Measurements from ENCODE around the gene SLC35B1.
A peak's percentile ranks its signal among the peaks of the same experiment; 100 is the strongest.

The SLC35B1 gene

DNA sequence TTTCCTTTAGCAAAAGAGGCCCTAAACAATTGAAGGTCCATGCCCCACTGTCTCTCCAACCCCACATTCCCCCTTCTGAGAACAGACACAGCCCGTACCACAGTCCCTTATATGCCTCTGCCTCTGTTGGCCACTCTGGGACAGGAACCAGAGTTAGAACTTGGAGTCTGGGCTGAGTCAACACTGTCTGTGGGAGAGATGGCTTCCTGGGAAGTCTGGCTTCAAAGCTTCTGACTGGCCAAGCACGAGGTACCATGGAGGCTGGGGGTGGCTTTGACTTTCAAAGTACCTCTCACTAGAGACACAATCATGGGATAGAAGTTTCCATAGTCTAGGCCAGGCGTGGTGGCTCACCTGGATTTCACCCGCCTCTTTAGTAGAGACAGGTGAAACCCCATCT lies 15.0 kb downstream of the SLC35B1 start:
- no peak overlapping the region for H3K9ac ChIP-seq (ENCODE audit: low read length)
- peaks cover 8% of the 10 kb centered on the region for H3K27me3 ChIP-seq (ENCODE audit: control insufficient read depth, insufficient read depth, low read length)
- no peaks in the 10 kb centered on the region for H3K36me3 ChIP-seq (ENCODE audit: control insufficient read depth, low read depth, low read length)
- no peaks in the 10 kb centered on the region for H3K9me3 ChIP-seq (ENCODE audit: control insufficient read depth, low read depth, low read length)
- H3K4me3 ChIP-seq (ENCODE audit: low read length), result no peak overlapping the region
- H3K4me1 ChIP-seq (ENCODE audit: control insufficient read depth, low read depth, low read length), result no peaks in the 10 kb centered on the region
- H3K27ac ChIP-seq (ENCODE audit: low read length), result no peak overlapping the region

DNA sequence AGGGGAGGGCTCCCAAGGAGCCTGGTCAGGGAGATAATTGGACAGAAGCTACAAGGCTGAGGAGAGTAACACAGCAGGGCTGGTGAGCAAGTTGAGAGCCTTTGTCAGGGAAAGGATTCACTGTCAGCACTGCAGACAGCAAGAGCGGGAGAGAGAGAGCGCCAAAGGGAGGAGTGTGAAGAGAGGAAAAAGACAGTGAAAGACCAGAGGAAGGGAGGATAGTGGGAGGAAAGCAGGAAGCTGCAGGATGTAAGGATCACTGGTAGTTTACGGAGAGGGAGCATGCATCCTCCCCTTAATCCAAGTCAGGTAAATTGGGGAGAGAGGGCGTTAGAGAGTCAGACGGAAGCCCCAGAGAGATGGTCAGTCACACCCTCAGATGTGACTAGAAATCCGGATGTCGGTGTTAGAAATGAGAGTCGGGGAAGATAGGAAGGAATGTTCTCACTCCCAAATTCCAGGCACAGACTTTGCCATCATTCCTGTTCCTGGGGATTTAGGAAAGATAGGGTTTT lies 16.0 kb downstream of the SLC35B1 start:
- Histone ChIP-seq H3K36me3 (ENCODE audit: control insufficient read depth, low read depth, low read length) (no peaks in the 10 kb centered on the region), H3K4me1 (ENCODE audit: control insufficient read depth, low read depth, low read length) (no peaks in the 10 kb centered on the region)

DNA sequence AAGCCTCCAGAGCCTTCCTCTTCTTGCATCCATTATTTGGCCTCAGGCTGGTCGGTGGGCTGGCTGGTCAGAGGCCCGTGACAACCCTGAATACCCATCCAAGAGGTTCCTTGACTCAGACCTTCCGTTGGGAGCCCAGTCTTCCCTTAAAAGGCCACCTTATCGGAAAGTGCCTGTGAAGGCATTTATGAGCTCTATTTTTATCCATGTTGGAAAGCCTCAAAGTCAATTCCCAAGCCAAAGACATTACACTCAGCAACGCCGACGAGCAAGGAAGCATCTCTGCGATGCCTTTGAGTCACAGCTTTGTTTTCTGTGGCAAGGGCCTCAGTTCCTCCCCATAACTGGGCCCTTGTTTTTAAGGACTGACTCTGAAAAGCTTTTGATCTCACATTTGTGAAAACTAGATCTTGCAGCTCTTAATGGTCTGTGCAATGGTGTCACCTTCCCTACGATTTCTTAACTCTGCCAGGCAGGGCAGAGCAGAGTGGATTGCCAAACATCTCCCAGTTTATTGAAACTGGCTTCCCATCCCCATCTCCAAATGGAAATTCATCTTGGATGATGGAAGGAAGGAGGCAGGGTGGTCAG lies 16.6 kb downstream of the SLC35B1 start:
- H3K4me1 ChIP-seq (ENCODE audit: control insufficient read depth, low read depth, low read length), result no peaks in the 10 kb centered on the region
- no peaks in the 10 kb centered on the region for H3K36me3 ChIP-seq (ENCODE audit: control insufficient read depth, low read depth, low read length)
- H3K27me3 ChIP-seq (ENCODE audit: control insufficient read depth, insufficient read depth, low read length), result peaks cover 8% of the 10 kb centered on the region
- H3K9ac ChIP-seq (ENCODE audit: low read length), result no peak overlapping the region
- no peaks in the 10 kb centered on the region for H3K9me3 ChIP-seq (ENCODE audit: control insufficient read depth, low read depth, low read length)
- no peak overlapping the region for H3K4me3 ChIP-seq (ENCODE audit: low read length)
- no peak overlapping the region for H3K27ac ChIP-seq (ENCODE audit: low read length)

More for the DNA sequence above, 16.0 kb downstream of the SLC35B1 start:
- Histone ChIP-seq H3K27ac (ENCODE audit: low read length) (no peak overlapping the region), H3K9me3 (ENCODE audit: control insufficient read depth, low read depth, low read length) (no peaks in the 10 kb centered on the region), H3K9ac (ENCODE audit: low read length) (no peak overlapping the region), H3K4me3 (ENCODE audit: low read length) (no peak overlapping the region), H3K27me3 (ENCODE audit: control insufficient read depth, insufficient read depth, low read length) (peaks cover 8% of the 10 kb centered on the region)

DNA sequence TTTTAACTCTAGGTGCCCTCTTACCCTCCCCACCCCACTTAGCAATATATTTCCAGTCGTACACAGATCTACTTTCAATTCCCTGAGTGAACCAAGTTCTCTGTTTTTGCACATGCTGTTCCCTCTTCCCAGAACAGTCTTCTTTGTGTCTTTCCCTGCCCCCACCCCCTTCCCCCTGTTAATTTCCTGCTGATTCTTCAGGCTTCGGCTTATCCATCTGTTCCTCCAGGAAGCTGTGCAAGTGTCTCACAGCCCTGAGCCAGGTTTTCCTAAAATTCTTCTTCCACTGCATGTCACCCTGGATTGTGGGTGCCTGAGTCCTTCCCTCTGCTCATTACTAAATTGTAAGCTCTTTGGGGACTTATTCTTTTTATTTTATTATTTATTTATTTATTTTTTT lies 17.5 kb downstream of the SLC35B1 start:
- Histone ChIP-seq H3K9ac (ENCODE audit: low read length) (no peak overlapping the region), H3K4me3 (ENCODE audit: low read length) (no peak overlapping the region), H3K27ac (ENCODE audit: low read length) (no peak overlapping the region), H3K36me3 (ENCODE audit: control insufficient read depth, low read depth, low read length) (no peaks in the 10 kb centered on the region), H3K4me1 (ENCODE audit: control insufficient read depth, low read depth, low read length) (no peaks in the 10 kb centered on the region), H3K9me3 (ENCODE audit: control insufficient read depth, low read depth, low read length) (no peaks in the 10 kb centered on the region), H3K27me3 (ENCODE audit: control insufficient read depth, insufficient read depth, low read length) (peaks cover 8% of the 10 kb centered on the region)

DNA sequence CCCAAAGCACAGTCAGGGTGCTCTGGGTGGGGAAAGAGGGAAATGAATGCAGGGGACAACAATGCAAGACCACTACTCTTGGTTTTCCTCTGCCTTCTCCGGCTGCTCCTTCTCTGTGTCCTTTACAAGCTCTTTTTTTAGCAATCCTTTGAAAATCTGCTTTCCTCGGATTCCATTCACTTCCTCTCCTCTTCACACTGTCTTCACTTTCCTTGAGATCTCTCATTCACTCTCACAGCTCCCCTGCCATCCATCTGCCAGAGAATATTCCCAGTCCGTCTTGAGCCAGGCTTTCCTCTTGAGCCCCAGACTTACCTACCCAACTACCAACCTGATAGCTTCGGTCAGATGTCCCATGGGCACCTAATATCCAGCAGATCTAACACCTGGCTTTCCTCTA lies 18.9 kb downstream of the SLC35B1 start:
- no peak overlapping the region for H3K27ac ChIP-seq (ENCODE audit: low read length)
- no peak overlapping the region for H3K4me3 ChIP-seq (ENCODE audit: low read length)
- H3K9ac ChIP-seq (ENCODE audit: low read length), result no peak overlapping the region

DNA sequence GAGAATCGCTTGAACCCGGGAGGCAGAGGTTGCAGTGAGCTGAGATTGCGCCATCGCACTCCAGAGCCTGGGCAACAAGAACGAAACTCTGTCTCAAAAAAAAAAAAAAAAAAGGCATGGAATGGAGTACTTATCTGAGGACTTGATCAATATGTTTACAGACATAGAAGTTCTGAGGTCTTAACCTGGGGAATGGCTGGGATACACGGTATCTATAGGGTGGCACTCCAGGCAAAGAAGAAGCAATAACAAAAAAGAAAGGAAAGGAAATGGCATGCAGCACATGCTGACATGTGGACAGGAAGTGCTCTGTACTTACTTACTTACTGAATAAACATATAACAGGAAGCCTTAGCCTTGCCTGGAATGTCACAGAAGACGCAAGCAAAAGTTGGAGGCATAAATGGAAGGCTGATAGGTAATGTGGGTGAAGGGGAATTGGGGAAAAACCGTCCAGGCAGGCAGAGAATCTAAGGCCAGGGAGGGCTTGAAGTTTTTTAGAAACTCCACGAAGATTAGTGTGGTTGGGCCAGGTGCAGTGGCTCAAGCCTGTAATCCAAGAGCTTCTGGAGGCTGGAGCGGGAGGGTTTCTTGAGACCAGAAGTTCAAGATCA lies 19.8 kb downstream of the SLC35B1 start:
- no peaks in the 10 kb centered on the region for H3K4me1 ChIP-seq (ENCODE audit: control insufficient read depth, low read depth, low read length)
- H3K4me3 ChIP-seq (ENCODE audit: low read length), result no peak overlapping the region
- no peaks in the 10 kb centered on the region for H3K9me3 ChIP-seq (ENCODE audit: control insufficient read depth, low read depth, low read length)
- no peak overlapping the region for H3K9ac ChIP-seq (ENCODE audit: low read length)
- no peak overlapping the region for H3K27ac ChIP-seq (ENCODE audit: low read length)
- no peaks in the 10 kb centered on the region for H3K36me3 ChIP-seq (ENCODE audit: control insufficient read depth, low read depth, low read length)
- no peaks in the 10 kb centered on the region for H3K27me3 ChIP-seq (ENCODE audit: control insufficient read depth, insufficient read depth, low read length)

More for the DNA sequence above, 18.9 kb downstream of the SLC35B1 start:
- H3K4me1 ChIP-seq (ENCODE audit: control insufficient read depth, low read depth, low read length), result no peaks in the 10 kb centered on the region
- H3K27me3 ChIP-seq (ENCODE audit: control insufficient read depth, insufficient read depth, low read length), result no peaks in the 10 kb centered on the region
- no peaks in the 10 kb centered on the region for H3K9me3 ChIP-seq (ENCODE audit: control insufficient read depth, low read depth, low read length)
- no peaks in the 10 kb centered on the region for H3K36me3 ChIP-seq (ENCODE audit: control insufficient read depth, low read depth, low read length)

DNA sequence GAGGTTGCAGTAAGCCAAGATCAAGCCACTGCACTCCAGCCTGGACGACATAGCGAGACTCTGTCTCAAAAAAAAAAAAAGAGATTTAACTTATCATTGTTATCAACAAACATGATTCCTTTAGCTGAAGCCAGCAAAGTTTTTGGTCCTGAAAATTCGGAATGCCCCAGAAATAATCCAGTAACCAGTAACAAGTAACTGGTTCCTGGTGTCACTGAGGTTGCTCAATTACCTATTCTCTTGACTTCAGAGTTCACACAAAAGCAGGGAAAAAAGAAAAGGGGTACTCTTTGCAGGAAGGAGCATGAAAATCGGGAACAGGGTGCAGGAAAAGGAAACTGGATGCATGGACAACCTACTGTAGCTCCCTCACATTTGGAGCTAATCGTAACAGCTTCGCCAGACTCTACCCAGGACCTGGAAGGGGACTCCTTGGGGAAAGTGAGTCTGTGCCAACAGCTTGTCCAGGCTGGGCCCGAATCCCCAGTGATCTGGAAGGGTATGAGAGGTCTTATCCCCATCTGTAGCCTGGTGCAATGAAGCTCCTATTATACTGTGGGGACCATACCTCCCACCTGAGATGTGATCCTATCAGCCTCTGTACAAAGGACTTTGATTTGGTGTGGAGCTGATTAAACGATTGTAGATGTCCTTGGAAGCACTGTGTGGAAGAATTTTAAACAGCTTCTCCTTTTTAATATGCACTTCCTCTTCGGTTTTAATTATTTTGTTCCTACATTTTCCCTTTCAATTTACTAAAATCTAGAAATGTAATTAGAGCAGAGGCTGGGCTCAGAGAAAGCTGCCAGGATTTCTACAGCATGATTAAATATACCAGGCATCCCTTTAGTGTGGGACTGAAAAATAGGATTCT lies 26.4 kb downstream of the SLC35B1 start:
- no peak overlapping the region for H3K9ac ChIP-seq (ENCODE audit: low read length)
- no peak overlapping the region for H3K27ac ChIP-seq (ENCODE audit: low read length)
- H3K4me1 ChIP-seq (ENCODE audit: control insufficient read depth, low read depth, low read length), result peaks cover 8% of the 10 kb centered on the region
- no peak overlapping the region for H3K4me3 ChIP-seq (ENCODE audit: low read length)
- H3K36me3 ChIP-seq (ENCODE audit: control insufficient read depth, low read depth, low read length), result no peaks in the 10 kb centered on the region
- H3K27me3 ChIP-seq (ENCODE audit: control insufficient read depth, insufficient read depth, low read length), result peaks cover 4% of the 10 kb centered on the region
- H3K9me3 ChIP-seq (ENCODE audit: control insufficient read depth, low read depth, low read length), result no peaks in the 10 kb centered on the region

DNA sequence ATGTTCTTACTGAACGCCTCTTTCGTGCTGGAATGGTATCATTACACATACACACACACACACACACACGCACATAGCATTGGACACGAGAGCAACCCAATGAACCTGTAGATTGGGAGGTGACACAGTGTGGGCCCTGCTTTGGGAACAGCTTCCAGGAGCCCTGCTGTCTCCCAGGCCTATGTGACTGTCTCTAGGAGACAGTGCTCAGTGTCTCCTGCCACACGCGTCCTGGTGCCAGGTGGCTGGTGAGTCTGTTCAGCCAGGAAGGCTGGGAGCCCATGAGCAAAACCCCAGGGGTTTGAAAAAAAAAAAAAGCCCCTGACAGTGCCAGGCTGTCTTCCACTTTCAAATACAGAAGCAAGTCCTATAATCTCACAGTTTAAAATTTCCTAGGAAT lies 27.4 kb downstream of the SLC35B1 start:
- Histone ChIP-seq H3K4me3 (ENCODE audit: low read length) (no peak overlapping the region), H3K27ac (ENCODE audit: low read length) (no peak overlapping the region), H3K9ac (ENCODE audit: low read length) (no peak overlapping the region), H3K9me3 (ENCODE audit: control insufficient read depth, low read depth, low read length) (no peaks in the 10 kb centered on the region), H3K4me1 (ENCODE audit: control insufficient read depth, low read depth, low read length) (peaks cover 11% of the 10 kb centered on the region), H3K27me3 (ENCODE audit: control insufficient read depth, insufficient read depth, low read length) (peaks cover 4% of the 10 kb centered on the region), H3K36me3 (ENCODE audit: control insufficient read depth, low read depth, low read length) (peaks cover 2% of the 10 kb centered on the region)

DNA sequence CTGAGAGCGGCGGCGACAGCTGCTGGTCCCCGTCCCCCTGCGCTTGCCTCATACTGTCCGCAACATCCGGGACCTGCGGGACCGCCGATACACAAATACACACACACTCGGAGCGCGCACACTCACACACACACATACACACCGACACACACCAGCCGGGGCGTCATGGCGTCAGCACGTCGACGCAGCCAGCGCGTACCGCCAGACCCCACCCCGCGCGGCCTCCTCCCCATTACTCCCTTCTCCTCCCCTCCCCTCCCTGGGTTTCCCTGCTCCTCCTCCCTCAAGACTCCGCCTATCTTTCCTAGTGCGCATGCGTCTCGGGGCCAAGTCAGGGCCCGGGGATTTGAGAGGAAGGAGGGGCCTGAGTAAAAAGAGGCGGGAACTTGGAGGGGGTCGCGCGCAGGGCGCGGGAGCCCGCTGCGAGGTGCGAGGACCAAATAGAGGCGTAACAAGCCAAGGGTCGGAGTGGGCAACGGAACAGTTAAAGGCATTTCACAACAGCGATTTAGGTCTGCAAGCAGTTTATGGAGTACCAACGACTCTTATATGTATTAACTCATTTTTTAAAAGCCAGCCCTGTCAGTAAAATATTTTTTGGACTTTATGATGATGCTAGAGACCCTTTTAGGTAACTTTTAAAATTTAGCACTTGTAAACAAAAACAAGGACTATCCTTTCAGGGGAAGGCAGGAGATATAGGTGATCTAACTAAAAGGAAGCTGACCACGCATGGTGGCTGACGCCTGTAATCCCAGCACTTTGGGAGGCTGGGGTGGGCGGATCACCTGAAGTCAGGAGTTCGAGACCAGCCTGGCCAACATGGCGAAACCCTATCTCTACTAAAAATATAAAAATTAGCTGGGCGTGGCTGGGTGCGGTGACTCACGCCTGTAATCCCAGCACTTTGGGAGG lies 29.6 kb downstream of the SLC35B1 start, which contains the start of gene SPOP:
SPOP (minus strand) TSS at position 165 of the 915 bp plus-strand sequence. CDS start 55,287 bp downstream, outside the sequence.
- Histone ChIP-seq H3K4me1 (ENCODE audit: control insufficient read depth, low read depth, low read length) (peaks cover 11% of the 10 kb centered on the region), H3K4me3 (ENCODE audit: low read length) (peak within 1 kb of the TSS; percentile 98), H3K9ac (ENCODE audit: low read length) (peak within 1 kb of the TSS; percentile 94), H3K27ac (ENCODE audit: low read length) (peak within 1 kb of the TSS; percentile 94), H3K27me3 (ENCODE audit: control insufficient read depth, insufficient read depth, low read length) (peaks cover 4% of the 10 kb centered on the region), H3K9me3 (ENCODE audit: control insufficient read depth, low read depth, low read length) (no peaks in the 10 kb centered on the region), H3K36me3 (ENCODE audit: control insufficient read depth, low read depth, low read length) (peaks cover 14% of the 10 kb centered on the region)

DNA sequence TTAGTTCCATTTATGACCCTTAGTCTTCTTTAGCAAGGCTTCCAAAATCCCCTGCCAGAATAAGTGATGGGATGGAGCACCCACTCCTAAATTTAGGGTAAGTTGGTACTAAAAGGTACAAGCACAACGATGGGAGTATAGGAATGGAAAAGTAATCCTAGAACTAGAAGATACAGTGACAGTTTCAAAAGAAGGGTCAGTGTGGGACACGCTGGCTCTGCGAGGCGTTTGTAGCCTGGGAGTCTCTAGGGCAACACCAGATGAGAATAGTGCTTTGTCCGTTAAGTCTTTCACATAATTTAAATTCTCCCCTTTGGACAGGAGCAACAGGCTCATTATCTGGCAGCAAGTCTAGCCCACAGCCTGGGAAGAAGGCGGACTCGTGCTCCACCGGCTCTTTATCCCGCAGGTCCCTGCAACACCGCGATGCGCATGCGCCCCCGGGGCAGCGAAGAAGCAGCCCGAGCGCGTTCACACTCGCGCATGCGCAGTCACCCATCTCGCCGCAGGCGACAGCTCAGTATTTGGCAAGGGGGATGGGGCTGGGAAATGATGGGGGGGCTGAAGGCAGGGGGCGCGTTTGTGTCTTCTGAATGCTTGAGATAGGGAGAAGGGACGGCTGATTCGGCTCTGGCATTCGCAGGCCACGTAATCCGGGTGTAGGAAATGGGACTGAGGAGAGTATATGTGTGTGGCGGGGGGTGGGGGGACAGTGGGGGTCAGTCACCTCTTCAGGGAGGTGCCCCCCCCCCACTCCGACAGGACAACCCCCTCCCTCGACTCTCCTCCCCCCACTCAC lies 30.4 kb downstream of the SLC35B1 start:
- peaks cover 14% of the 10 kb centered on the region for H3K36me3 ChIP-seq (ENCODE audit: control insufficient read depth, low read depth, low read length)
- peak overlapping the region; percentile 94 for H3K9ac ChIP-seq (ENCODE audit: low read length)
- H3K4me1 ChIP-seq (ENCODE audit: control insufficient read depth, low read depth, low read length), result peaks cover 11% of the 10 kb centered on the region
- H3K9me3 ChIP-seq (ENCODE audit: control insufficient read depth, low read depth, low read length), result no peaks in the 10 kb centered on the region
- H3K27me3 ChIP-seq (ENCODE audit: control insufficient read depth, insufficient read depth, low read length), result peaks cover 4% of the 10 kb centered on the region
- H3K4me3 ChIP-seq (ENCODE audit: low read length), result peak overlapping the region; percentile 98
- peak overlapping the region; percentile 94 for H3K27ac ChIP-seq (ENCODE audit: low read length)
